T47D (cell line): ENCODE results near the gene NPHP1.
"Not testable (repeated sequence)": the region's sequence is repeated elsewhere in the genome, so short reads cannot be mapped to it uniquely, and the experiment has no call there.

Experiments used
- DNase-seq, 2 experiments: peaks; one replicate each; pipeline versions ENCODE4 v3.0.0 to v3.0.0-alpha.2; 2011 to 2012; ENCODE audit warnings: low read depth in 1 of 2, low spot score in 1 of 2
- JUND ChIP-seq: IDR thresholded peaks from 2 replicates; pipeline ENCODE4 v1.6.1; 2012; ENCODE audit warnings: low read depth
- in situ Hi-C: cut with HindIII; loops from 2 replicates; pipeline ENCODE4 v1.10.0; 2016; ENCODE audit warnings: low sequenced_read_pairs, low pct_unique_long_range_greater_than_20kb

NPHP1 gene

DNA sequence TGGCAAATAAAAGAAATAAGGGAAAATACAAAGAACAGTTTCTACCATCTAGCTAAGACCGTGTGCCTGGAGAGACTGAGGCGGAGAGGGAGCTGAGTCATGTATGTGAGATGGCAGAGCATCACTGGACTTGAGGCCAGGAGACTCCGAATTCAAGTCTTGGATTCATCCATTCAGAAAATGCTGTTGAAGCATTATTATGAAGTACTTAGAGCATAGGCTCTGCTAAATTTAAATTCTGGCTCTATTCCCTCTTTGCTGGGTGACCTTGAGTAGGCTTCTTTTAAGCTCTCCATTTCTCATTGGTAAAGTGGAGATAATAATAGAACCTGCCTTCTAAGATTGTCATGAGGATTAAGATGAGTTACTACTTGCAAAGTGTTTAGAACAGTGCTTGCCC, 34.7 kb downstream of the NPHP1 start:
- in situ Hi-C loops: no loop called here
- DNase-seq: no peak
- no peak for TF ChIP-seq JUND

DNA sequence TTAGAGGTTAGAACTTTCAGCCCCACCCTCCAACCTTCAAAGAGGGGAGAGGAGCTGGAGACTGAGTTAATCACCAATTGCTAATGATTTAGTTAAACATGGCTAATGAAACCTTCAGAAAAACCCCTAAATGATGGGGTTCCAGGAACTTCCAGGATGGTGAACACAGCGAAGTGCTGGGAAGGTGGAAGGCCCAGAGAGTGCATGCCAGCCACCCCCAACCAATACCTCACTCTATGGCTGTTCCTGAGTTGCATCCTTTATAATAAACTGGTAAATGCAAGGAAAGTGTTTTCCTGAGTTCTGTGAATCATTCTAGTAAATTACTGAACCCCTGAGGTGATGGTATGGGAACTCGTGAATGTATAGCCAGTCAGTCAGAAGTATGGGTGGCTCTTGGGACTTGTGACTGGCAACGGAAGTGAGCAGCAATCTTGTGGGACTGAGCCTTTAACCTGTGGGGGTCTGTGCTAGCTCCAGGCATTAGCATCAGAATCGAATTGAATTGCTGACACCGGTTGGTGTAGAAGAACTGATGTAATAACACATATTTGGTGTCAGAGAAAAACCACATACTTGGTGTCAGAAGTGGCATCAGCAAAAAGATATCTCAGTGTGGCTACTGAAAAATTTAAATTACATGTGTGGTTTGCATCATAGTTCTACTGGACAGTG, 37.4 kb downstream of the NPHP1 start:
- DNase-seq: no peak
- in situ Hi-C loops: no loop called here
- TF ChIP-seq JUND: no peak

DNA sequence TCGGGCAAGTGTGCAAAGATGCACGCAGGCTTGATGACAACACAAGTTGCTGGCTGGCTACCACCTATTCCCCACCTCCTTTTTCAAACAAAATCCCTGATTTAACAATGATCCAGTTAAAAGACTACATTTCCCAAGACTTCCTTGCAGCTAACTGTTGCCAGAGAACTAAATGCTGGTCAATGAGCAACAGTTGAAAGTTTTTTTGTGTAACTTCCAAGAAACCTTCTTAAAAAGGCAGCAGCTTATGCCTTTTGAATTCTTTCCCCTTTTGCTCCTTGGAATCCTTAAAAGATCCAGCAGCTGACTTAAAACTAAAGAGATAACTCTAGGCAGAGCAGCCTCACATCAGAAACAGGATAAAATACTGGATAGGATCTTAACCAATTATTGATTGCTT, 38.5 kb downstream of the NPHP1 start:
- in situ Hi-C loops: no loop called here
- no peak for TF ChIP-seq JUND
- no peak for DNase-seq

DNA sequence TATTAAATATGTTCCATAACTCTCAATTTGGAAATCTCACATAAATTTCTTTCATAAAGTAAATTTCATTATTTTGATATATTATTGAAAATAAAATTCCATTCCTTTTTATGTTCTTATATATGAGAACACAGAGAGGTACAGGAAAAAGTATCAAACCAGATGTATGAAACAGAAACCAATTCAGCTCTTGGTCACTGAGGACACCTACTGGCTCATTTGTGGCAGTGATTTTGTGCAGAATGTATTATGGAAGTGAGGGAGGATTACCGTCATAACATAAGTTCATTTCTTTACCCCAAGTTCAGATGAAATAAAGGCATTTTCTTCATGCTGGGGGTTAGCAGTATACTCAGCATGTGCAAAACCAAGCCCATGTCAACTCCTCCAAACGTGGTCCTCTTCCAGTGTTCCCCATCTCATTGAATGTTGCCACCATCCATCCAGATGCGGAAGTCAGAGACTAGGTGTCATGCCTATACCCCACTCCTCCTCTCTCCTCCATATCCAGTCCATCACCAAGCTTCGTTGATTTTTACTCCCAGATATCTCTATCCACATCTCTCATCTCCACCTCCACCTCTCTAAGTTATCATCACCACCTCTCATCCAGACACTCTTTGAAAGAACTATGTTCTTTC, 47.5 kb downstream of the NPHP1 start:
- peak; percentile 16 to 58 for DNase-seq
- no peak for TF ChIP-seq JUND
- in situ Hi-C loops: no loop called here

DNA sequence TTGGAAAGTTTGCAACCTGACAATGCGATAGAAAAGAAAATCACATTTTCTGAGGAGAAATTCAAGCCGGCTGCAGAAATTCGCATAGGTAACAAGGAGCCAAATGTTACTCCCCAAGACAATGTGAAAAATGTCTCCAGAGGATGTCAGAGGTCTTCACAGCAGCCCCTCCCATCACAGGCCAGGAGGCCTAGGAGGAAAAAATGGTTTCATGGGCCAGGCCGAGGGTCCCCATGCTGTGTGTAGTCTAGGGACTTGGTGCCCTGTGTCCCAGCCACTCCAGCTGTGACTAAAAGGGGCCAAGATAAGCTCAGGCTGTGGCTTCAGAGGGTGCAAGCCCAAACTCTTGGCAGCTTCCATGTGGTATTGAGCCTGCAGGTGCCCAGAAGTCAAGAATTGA, 50.0 kb downstream of the NPHP1 start:
- in situ Hi-C loops: not testable (repeated sequence)

DNA sequence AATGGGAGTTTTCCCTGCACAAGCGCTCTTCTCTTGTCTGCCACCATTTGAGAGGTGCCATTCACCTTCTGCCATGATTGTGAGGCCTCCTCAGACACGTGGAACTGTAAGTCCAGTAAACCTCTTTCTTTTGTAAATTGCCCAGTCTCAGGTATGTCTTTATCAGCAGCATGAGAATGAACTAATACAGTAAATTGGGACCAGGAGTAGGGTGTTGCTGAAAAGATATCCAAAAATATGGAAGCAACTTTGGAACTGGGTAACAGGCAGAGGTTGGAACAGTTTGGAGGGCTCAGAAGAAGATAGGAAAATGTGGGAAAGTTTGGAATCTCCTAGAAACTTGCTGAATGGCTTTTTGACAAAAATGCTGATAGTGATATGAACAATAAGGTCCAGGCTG, 50.6 kb downstream of the NPHP1 start:
- DNase-seq, in situ Hi-C loops: not testable (repeated sequence)

More for the DNA sequence above, 50.0 kb downstream of the NPHP1 start:
- DNase-seq: not testable (repeated sequence)

DNA sequence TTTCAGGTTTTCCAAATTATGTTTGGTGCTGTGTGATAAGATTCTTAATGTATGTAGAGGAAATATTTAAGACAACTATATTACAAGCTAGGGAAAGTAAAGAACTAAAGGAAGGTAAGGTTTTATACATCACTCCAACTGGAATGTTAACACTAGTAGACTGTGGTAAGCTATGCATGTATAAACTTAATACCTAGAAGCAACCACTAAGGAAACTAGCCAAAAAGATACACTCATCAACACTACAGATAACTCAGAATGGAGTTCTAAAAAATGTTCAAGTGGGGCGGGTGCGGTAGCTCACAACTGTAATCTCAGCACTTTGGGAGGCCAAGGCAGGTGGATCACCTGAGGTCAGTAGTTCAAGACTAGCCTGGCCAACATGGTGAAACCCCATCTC, 51.4 kb downstream of the NPHP1 start:
- no peak for TF ChIP-seq JUND
- in situ Hi-C loops: no loop called here
- no peak for DNase-seq

DNA sequence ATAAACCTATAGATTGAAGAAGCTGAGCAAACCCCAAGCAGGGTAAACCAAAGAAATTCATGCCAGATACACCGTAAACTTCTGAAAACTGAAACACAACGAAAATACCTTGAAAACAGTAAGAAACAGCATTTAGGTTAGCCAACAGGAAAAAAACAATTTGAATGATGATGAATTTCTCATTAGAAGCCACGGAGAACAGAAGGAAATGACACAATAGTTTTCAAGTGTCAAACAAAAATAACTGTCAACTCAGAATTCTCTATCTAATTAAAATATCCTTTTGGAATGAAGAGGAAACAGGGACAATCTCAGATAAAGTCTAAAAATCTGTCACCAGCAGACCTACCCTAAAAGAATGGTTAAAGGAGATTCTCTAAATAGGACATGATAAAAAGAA, 51.9 kb downstream of the NPHP1 start:
- no peak for TF ChIP-seq JUND
- DNase-seq: no peak
- in situ Hi-C loops: no loop called here

DNA sequence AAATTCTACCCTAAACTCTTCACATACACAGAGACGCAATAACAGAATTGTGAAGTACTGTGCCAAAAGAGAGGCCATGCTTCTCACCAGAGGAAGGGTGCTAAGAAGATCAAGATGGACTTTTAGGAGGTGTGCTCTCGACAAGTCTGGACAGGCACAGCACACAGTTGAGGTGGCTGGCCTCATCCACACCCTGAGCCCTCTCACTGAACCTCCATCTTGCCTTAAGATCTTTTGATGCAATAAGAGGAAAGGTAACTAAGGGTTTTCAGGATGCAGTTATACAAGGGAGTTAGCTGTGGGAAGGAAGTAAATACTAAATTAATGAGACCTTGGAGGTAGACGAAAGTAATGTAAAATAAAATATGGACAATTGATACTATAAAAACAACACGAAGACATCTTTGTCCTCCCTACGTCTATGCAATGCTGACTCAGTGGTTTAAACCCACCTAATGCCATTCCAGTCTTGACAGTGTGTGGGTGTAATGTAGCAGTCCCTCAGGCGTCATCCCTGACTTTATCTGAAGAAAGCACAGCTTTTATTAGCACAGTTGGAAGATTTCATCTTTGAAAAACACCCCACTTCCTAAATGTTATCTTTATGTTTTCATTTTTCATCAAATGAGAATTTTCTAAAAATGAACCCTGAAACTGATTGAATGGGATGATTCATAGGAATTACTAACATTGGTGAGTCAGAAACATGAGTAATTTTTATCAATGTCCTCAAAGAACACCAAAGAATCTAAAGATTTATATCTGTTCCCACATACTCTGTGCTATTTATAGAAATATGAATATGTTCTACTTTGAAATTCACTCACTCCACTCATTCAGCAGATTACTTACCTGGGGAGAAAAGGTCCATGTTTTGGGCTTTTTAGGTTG, 55.2 kb downstream of the NPHP1 start:
- no peak for DNase-seq
- no peak for TF ChIP-seq JUND
- in situ Hi-C loops: no loop called here

DNA sequence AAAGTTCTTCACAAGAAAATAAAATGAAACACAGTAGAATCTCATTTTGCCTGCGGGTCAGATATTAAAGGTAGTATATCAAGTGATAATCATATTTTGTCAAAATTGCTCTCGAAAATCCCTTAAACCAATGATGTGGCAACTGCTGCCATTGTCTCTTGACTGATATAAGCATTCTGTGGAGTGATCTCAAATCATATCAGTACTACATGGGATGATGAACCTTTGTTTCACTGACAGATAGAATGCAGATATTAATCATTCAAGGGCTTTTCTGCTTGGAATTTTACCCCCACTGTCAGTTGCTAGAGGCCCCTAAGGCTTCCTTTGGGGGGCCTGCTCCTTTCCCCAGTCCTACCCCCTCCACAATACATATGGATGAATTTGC, 57.9 kb downstream of the NPHP1 start:
- no peak for DNase-seq
- in situ Hi-C loops: no loop called here

DNA sequence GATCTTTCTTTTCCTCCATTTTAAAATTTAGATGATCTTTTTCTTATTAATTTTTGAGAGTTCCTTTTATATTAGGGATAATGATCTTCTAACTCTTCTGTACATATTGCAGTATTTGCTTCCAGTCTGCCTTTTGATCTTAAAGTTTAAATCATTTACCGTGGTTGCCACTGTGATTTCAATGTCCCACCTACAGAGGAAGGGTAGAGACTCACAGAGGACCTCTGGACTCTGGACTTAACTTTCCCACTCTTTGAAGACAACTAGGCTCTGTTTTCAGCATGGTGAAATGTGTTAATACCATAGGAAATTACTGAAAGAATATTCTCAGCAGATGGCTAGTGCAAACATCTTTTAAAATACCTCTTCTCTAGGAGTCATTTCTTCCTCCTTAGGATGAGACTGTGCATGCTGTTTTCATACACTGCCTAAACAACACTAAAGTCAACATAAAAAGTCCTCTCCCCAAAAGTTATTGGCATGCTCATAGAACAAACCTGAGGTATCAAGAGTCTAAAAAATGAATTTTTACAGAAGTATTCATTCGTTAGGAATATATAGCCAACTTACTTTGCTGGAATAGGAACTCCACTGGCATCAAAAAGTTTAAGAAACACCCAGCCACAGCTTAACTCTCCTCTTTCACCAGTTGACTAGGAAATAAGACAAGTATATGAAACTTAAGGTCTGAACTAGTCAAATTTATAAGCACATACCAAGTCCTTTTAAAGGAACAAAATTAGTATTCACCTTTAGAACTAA, 58.4 kb downstream of the NPHP1 start:
- no peak for TF ChIP-seq JUND
- DNase-seq: no peak
- in situ Hi-C loops: no loop called here

More for the DNA sequence above, 57.9 kb downstream of the NPHP1 start:
- no peak for TF ChIP-seq JUND

DNA sequence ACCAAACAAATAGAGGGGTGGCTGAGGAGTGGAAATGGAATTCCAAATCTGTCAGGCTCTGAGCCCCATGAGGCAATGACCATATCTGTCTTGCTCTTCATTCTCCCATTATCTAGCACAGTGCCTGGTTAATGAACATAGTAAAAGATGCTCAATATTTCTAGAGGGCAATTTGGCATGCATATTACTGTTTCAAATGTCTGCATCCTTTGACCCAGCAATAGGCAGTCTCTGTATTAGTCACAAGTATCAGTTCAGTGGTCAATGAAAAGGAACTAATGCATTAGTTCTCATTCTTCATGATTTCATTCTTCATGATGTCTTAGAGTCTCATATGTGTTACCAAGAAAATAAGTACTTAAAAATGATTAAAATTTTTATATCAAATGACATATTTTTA, 60.8 kb downstream of the NPHP1 start:
- in situ Hi-C loops: no loop called here
- TF ChIP-seq JUND: no peak

More for the DNA sequence above, 60.8 kb downstream of the NPHP1 start:
- no peak for DNase-seq
